Glomerular endothelial cell (primary cell): ENCODE results near the gene FAM32A. TPM values are rescaled to one million over a fixed set of nuclear protein-coding genes. Genes with fewer than 3 reads are reported as not detected.
"Not testable (repeated sequence)": the region's sequence is repeated elsewhere in the genome, so short reads cannot be mapped to it uniquely, and the experiment has no call there.

Source experiments
- DNase-seq: peaks from one replicate; pipeline ENCODE4 v3.0.0-alpha.2; 2011; ENCODE audit warnings: low read depth, low spot score; ENCODE audit errors: extremely low read depth
- total RNA-seq: library from RNA; depleted of rRNA; stranded (reverse); fragments of >200 nt; gene quantifications from 2 replicates; pipeline ENCODE4 v1.2.3, GENCODE V29; 2015

Gene FAM32A
- total RNA-seq, 1 donor from 2014 or later, result 108 TPM

DNA sequence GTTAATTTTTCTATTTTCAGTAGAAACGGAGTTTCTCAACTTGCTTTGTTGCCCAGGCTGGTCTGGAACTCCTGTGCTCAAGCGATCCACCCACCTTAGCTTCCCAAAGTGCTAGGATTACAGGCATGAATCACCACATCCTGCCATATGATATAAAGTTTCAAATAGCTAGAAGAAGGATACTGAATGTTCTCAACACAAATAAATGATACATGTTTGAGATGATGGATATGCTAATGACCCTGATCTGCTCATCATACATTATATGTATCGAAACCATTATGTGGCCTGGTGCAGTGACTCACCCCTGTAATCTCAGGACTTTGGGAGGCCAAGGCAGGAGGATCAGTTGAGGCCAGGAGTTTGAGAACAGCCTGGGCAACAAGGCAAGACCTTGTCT is 23.4 kb upstream of the FAM32A start:
- no peak for DNase-seq

DNA sequence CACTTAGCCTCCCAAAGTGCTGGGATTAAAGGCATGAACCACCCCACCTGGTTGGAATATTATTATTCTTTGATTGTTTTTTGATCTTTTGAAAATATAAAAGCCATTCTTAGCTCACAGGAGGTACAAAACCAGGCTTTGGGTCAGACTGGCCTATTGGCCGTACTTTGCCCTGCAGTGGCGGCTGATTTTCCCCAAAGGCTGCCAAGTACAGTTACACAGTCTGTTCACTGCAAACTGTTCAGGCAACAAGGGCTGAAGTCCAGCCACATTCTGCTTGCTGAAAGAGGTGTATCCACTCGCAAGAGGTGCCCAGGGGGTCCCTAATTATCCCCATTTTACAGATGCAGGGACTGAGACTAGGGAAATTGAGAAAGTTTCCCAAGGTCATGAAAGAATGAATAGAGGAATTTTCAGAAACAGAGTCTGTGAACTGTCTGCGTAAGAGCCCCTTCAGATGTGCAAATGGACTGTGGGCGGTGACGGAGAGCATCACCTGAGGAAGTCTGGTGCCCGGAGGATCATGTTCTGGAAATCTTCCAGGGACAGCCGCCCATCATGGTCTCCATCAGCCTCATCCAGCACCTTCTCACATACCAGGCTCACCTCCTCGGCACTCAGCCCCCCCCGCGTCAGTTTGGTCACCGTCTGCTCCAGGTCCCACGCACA is 20.9 kb upstream of the FAM32A start:
- DNase-seq, result no peak

- no peak for DNase-seq
These were observed 18.8 kb upstream of the FAM32A start for GRCh38 chr19:16166417-16166816.

GRCh38 chr19:16167055-16167454 is 18.2 kb upstream of the FAM32A start:
- DNase-seq, result no peak

DNA sequence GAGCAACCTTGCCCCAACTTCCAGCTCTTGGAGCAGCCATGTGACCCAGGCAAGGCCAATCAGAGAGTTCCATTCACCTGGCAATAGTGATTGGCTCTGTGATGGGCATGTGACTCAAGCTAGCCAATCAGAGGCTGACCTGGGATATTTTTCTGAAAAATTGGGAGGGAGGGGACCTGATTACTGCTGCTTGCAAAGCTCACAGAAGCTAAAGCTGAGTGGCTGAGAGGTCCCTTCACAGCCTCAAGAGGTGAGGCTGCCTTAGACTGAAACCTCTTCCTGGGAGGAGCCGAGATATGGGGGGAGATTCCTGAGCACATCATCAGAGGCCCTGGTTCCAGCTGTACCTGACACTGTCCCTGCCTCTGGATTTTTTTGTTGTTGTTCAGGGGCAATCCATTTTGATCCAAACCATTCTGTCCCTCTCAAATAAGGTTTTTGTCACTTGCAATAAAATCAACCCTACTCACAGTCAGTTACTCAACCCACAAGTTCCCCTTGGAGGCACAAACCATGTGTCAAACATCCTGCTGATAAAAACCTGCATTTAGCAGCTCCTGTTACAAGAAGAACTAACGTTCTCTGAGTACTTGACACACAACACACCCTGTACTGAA is 16.6 kb upstream of the FAM32A start:
- no peak for DNase-seq

DNA sequence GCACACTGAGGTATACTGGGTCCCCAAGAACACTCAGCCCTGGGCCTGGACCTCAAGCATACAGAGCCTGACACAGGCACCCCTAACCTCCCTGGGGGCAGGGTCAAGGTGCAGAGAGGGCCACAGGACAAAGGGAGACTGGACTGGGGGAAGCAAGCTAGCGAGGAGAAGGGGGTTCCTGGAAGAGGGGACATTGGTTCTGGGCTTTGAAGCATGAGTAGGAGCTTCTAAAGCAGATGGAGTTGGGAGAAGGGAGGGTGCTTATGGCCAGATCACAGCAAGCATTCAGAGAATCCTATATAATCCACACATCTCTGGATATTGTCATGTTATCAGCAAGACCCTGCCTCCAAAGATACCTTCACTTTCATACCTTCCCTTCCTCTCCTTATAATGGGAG is 15.1 kb upstream of the FAM32A start:
- DNase-seq, result no peak

DNA sequence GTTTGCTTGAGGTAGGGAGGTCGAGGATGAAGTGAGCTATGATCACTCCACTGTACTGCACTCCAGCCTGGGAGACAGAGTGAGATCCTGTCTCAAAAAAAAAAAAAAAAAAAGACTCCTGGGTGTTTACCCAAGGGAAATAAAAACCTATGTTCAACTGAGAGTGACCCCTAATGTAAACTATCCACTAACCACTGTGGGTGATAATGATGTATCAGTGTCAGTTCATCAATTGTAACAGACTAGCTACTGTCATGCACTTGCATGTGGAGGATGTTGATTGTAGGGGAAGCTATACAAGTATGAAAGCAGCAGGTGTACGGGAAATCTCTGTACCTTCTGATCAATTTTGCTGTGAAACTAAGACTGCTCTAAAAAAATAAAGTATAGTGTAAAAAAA is 9.3 kb upstream of the FAM32A start:
- no peak for DNase-seq

- DNase-seq, result not testable (repeated sequence)
These were observed 6.3 kb upstream of the FAM32A start for GRCh38 chr19:16178866-16179265.

DNA sequence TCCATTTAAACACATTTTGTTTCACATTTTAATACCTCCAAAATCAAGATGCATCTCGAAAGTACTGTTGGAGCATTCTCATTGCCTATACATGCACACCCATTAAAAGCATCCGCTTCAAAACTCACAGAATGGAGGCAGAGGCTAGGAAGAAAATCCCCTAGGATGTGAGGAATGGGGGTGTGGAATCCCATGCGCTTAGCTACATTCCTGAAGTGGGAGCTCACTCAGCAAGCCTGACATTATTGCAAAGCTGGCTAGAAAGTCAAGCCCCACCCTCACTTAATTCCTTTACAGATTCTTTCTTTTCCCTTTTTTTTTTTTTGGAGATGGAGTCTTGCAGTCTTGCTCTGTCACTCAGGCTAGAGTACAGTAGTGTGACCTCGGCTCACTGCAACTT is 4.6 kb upstream of the FAM32A start:
- no peak for DNase-seq

GRCh38 chr19:16184665-16185122 is 516 bp upstream of the FAM32A start:
- no peak for DNase-seq

- DNase-seq, result no peak
These were observed 536 bp downstream of the FAM32A start for GRCh38 chr19:16185768-16186123.

GRCh38 chr19:16188521-16188920 is 3.3 kb downstream of the FAM32A start:
- no peak for DNase-seq

DNA sequence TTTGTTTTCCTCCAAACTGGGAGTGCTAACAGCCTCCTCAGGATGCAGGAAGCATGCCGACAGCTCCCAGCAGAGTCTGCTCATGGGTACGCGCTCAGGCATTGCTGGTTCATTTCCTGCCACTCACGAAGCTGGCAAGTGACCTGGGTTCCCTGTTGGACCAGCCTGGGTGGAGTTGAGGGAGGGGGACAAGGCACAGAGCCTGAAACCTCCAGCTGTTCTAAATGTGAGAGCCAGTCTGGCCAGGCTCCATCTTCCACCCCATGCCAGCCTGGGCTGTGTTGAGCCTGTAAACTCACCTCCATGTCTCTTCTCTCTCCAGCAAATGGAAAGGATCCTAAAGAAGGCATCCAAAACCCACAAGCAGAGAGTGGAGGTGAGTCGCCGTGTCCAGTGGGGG is 5.0 kb downstream of the FAM32A start:
- DNase-seq, result no peak

DNA sequence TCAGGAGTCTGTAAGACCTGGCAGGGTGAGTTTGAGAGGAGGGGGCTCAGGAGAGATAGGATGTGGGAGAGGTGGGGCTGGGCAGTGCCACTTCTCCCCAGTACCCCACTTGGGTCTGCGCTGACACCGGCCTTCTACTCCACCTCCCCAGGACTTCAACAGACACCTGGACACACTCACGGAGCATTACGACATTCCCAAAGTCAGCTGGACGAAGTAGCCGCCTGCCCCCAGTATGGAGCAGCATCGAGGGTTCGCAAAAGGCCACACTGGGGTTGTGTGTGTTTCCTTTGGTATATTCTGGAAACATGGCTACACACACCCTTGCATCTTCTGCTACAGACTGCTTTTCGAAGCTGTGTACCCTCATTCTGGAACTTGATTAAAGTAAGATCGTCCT is 5.5 kb downstream of the FAM32A start:
- no peak for DNase-seq

DNA sequence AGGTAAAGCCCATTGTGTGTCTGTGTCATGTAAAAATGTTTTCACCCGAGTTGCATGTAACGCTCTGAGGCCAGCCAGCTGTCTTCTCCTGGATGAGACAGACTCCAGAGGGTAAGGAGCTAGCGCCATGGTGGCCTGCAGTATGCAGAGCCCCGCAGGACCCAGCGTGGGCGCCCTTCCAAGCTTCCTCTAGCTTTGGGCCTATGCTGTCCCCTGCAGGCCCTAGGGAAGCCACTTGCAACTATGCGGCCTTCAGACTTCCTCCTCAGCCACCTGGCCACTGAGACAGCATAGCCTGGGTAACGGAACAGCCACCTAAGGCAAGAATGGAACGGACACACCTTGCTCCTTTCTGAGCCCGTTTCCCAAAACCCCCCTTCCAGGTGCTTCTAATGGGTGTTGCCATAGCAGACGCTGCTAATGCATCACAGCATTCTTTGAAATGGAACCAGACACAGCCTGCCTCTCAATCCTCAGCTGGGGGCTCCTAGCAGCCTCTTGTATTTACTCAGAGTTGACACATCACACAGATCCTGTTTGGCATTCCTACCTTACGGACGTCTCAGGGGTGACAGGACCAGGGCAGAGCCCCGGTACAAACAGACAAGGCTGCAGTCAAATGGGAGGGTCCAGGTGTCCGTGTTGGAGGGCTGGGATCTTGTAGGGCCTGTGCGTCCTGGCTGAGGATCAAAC is 6.2 kb downstream of the FAM32A start:
- DNase-seq, result no peak

GRCh38 chr19:16193466-16193865 is 8.3 kb downstream of the FAM32A start:
- DNase-seq, result no peak

DNA sequence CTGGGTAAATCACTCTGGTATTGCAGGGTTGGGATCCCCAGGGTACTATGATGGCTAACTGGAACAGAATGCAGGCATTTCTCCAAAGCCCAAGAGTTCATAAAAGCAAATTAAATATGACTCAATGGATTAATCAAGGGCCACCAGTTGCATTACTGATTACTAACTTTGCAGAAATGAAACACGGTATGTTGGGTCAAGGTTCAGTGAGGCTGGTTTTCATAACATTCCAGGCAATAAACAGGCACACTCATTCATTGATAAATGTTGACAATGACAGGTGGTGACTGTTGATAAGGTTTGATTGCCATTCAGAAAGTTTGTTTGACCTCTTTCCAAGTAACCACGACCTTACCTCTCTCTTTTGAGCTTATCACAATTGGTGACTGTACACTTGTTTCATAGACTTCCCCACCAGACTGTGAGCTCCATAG is 12.0 kb downstream of the FAM32A start:
- DNase-seq, result no peak

DNA sequence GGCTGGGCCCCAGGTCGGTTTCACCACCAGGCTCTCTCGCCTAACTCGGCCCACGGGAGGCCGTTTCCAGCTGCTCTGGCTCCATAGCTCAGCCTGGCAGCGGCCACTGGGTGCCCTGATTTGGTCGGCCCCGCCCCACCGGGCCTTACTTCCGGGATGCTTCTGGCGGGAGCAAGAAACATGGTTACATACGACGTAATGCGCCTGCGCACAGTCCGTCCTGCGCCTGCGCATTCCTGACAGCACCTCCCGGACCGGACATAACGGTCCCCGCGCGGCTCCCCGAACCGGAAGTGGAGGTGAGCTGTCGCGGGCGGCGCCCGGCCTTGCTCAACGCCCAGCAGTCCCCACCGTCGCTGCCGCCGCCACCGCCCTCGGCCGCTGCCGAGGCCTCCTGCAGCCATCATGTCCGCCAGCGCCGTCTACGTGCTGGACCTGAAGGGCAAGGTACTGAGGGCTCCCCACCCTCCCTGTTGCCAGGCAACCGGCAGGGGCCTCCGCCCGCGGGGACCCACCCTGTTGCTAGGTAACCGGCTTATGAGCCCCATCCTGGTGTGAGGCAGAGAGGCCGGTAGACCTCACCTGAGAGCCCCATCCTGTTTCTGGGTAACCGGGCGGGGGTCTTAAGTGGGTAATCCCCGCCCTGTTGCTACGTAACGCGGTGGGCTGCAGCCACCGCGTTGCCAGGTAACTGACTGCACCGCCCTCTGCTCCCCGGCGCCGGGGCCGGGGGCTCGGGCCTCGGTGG is 12.6 kb downstream of the FAM32A start, which contains the start of gene AP1M1:
Gene AP1M1, plus strand, starts transcription at position 290 of the 748 bp plus-strand sequence. Its CDS starts 116 bp downstream, at position 406.
- DNase-seq, result peak; percentile 80

GRCh38 chr19:16198370-16198651 is 13.1 kb downstream of the FAM32A start:
- no peak for DNase-seq

DNA sequence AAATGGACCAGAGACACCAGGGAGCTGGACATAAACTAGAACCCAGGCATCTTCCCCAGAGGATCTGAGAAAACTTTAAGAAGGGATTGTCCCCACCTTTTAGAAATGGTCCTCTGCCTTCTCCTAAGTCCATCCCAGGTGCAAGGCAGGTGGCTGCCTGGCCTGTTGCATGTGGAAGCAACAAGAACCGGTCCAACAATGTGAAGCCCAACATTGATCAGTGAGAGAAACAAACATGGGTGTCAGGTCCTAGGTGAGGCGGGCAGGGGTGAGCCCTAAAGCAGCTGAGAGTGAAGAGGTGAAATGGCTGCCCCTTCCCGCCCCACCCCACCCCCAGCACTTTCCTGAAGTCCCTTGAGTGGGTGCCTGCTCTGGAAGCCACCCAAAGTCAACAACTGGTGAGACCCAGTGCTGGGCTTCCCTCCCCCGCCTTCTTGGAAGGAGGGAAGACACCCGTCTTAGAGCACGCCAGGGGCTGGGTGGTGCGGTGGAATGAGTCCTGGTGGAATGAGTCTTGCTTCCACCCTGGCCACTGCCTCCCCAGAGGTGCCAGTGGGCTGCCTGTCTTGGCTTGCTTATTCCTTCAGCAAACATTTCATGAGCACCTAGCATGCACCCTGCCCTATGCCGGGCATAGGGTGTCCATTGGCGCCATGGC is 14.2 kb downstream of the FAM32A start:
- DNase-seq, result no peak
